Loucy (cell line): Measurements from ENCODE around the gene PSPN.

Source experiments
- CTCF ChIP-seq: fragments of 200-600 bp; sonication (generic); conservative IDR thresholded peaks from 2 replicates; pipeline ENCODE4 v1.5.1; 2014; ENCODE audit warnings: mild to moderate bottlenecking, antibody characterized with exemption, low read length
- EZH2phosphoT487 ChIP-seq: fragments of 200-600 bp; IDR thresholded peaks from 2 replicates; pipeline ENCODE4 v1.6.1; 2018; ENCODE audit warnings: antibody characterized with exemption, mild to moderate bottlenecking, moderate library complexity, borderline replicate concordance

DNA sequence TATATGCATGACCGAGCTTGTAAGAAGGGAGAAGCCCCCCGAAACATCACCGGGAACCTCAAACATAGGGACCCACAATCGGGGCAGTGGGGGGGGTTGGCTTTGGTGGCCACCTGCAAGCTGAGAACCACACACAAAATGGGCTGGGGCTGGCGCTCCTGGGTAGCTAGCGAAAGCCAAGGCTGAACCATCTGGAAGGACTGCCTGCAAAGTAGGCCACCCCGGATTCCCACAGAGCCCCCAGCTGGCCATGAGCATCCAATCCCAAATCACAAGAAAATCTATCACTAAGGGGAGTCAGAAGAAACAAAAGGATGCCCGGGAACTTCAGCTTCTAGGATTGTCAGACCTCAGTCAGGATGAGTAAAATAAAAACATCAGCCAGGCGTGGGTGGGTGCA is 2.8 kb upstream of the PSPN start:
- TF ChIP-seq CTCF: no peak
- TF ChIP-seq EZH2phosphoT487: no peak
